ENCODE measurements around the gene SIRT3. TPM values are rescaled to one million over a fixed set of nuclear protein-coding genes. Genes with fewer than 3 reads are reported as not detected.

The SIRT3 gene
- total RNA-seq, 1 donor from 2014 or later = 22.4 TPM

DNA sequence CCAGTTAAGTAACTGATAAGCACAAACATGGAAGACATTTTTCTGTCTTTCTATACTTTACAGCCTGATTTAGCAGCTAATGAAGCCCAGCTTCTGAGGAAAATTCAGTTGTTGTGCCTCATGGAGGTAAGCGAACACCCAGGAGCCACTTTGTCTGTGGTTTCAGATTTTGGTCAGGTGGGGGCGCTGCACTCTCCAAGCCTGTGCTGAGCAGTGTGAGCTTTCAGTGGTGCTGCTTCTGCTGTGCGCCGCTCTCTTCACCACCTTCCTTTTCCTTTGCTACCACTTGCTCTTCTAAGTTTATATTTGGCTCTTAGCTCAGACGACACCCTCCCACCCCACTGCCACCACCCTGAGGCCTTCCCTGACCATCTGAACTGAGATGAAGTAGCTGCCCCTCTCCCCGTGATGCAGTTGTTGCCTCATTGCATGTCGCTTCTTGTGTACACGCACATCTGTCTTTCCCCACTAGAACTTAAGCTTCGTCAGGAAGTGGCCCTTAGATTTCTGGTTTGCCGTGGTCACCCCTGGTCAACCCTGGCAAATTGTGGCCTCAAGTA is 14.7 kb upstream of the SIRT3 start:
- H3K27ac Mint-ChIP-seq = no peak overlapping the region
- peaks cover 2% of the 10 kb centered on the region for H3K27me3 Mint-ChIP-seq (ENCODE audit: insufficient read depth, low read depth)
- H3K27me3 ChIP-seq = no peaks in the 10 kb centered on the region
- no peaks in the 10 kb centered on the region for H3K36me3 ChIP-seq
- H3K4me3 ChIP-seq = no peak overlapping the region
- no peak overlapping the region for H3K4me3 Mint-ChIP-seq
- H3K36me3 Mint-ChIP-seq = peaks cover 38% of the 10 kb centered on the region
- no peaks in the 10 kb centered on the region for H3K4me1 Mint-ChIP-seq
- H3F3A ChIP-seq (ENCODE audit: low read depth) = peaks cover 10% of the 10 kb centered on the region
- no peak overlapping the region for H3K9ac ChIP-seq
- no peak overlapping the region for H3K27ac ChIP-seq
- no peak overlapping the region for H3K4me2 ChIP-seq
- no peaks in the 10 kb centered on the region for H3K9me3 ChIP-seq (ENCODE audit: low read depth)
- no peak overlapping the region for H2AFZ ChIP-seq (replicated peaks)
- H3K4me1 ChIP-seq = no peaks in the 10 kb centered on the region
- DNase-seq (ENCODE audit: low spot score) = peak; percentile 73
- H3K79me2 ChIP-seq (ENCODE audit: low read depth) = no peaks in the 10 kb centered on the region
- H3K9me3 Mint-ChIP-seq = no peaks in the 10 kb centered on the region
- no peaks in the 10 kb centered on the region for H4K20me1 ChIP-seq (ENCODE audit: low read depth)
- TF ChIP-seq EZH2phosphoT487 (IDR thresholded peaks at IDR 0.05) = no peak
- no peak for TF ChIP-seq EZH2 (IDR thresholded peaks at IDR 0.05)
- TF ChIP-seq, protein P1, sequence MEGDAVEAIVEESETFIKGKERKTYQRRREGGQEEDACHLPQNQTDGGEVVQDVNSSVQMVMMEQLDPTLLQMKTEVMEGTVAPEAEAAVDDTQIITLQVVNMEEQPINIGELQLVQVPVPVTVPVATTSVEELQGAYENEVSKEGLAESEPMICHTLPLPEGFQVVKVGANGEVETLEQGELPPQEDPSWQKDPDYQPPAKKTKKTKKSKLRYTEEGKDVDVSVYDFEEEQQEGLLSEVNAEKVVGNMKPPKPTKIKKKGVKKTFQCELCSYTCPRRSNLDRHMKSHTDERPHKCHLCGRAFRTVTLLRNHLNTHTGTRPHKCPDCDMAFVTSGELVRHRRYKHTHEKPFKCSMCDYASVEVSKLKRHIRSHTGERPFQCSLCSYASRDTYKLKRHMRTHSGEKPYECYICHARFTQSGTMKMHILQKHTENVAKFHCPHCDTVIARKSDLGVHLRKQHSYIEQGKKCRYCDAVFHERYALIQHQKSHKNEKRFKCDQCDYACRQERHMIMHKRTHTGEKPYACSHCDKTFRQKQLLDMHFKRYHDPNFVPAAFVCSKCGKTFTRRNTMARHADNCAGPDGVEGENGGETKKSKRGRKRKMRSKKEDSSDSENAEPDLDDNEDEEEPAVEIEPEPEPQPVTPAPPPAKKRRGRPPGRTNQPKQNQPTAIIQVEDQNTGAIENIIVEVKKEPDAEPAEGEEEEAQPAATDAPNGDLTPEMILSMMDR (IDR thresholded peaks at IDR 0.05) = peak; percentile 82

DNA sequence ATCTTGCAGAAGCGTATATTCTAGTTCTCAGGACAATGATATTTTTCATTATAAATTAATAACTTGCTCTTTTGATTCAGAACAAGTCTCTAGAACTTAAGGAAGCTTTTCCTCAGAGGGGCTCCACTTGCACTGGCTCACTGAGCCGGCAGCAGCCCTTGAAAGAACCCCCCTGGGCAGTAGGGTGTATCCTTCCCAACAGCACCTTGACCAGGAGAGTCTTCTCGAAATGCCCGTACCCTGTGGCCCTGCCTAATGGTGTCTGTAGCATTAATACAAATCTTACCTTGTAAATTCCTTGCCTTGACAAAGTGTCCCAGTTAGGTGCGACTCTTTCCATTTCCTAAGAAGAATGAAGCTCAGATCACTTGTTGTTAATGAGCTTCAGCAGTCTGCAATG is 14.1 kb upstream of the SIRT3 start:
- DNase-seq (ENCODE audit: low spot score) = no peak
- Histone ChIP-seq H3K79me2 (ENCODE audit: low read depth) (no peaks in the 10 kb centered on the region), H4K20me1 (ENCODE audit: low read depth) (no peaks in the 10 kb centered on the region), H3K27me3 (no peaks in the 10 kb centered on the region), H3K4me1 (no peaks in the 10 kb centered on the region), H3K9me3 (ENCODE audit: low read depth) (no peaks in the 10 kb centered on the region), H3K4me2 (no peak overlapping the region), H2AFZ (replicated peaks) (no peak overlapping the region), H3K4me3 (no peak overlapping the region), H3F3A (ENCODE audit: low read depth) (peaks cover 10% of the 10 kb centered on the region), H3K9ac (no peak overlapping the region), H3K36me3 (no peaks in the 10 kb centered on the region), H3K27ac (no peak overlapping the region)
- Mint-ChIP-seq H3K4me3 (no peak overlapping the region), H3K27ac (no peak overlapping the region), H3K36me3 (peaks cover 38% of the 10 kb centered on the region), H3K9me3 (no peaks in the 10 kb centered on the region), H3K4me1 (no peaks in the 10 kb centered on the region), H3K27me3 (ENCODE audit: insufficient read depth, low read depth) (peaks cover 2% of the 10 kb centered on the region)
- TF ChIP-seq EZH2phosphoT487 (IDR thresholded peaks at IDR 0.05) (no peak), EZH2 (IDR thresholded peaks at IDR 0.05) (no peak)
- TF ChIP-seq, protein P1 (IDR thresholded peaks at IDR 0.05) = no peak

DNA sequence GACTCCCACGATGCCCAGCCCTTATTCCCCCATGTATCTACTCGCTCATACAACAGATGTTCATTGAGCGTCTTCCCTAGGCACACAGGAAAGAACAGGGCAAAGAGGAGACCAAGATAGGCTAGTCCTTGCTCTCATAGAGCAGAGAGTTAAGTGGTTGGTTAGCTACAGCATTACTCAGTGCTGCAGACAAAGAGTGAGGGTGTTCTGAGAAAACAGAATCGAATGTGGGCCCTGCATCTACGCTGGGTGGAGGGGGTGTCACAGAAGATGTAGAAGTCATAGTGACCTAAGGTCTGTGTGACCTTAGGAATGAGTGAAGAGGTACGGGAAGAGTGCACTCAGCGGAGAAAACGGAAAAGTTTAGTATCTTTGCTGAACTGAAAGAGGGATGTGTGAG is 12.9 kb upstream of the SIRT3 start:
- no peak for TF ChIP-seq EZH2phosphoT487 (IDR thresholded peaks at IDR 0.05)
- TF ChIP-seq, protein P1 (IDR thresholded peaks at IDR 0.05) = no peak
- TF ChIP-seq EZH2 (IDR thresholded peaks at IDR 0.05) = no peak
- H3K36me3 Mint-ChIP-seq = peaks cover 40% of the 10 kb centered on the region
- H3K4me3 ChIP-seq = no peak overlapping the region
- no peaks in the 10 kb centered on the region for H3K9me3 ChIP-seq (ENCODE audit: low read depth)
- no peaks in the 10 kb centered on the region for H3K4me1 ChIP-seq
- H3K27ac Mint-ChIP-seq = no peak overlapping the region
- DNase-seq (ENCODE audit: low spot score) = no peak
- no peak overlapping the region for H2AFZ ChIP-seq (replicated peaks)
- H3K9ac ChIP-seq = no peak overlapping the region
- H3K79me2 ChIP-seq (ENCODE audit: low read depth) = no peaks in the 10 kb centered on the region
- no peaks in the 10 kb centered on the region for H3K9me3 Mint-ChIP-seq
- no peaks in the 10 kb centered on the region for H3K36me3 ChIP-seq
- no peak overlapping the region for H3K27ac ChIP-seq
- no peaks in the 10 kb centered on the region for H4K20me1 ChIP-seq (ENCODE audit: low read depth)
- no peak overlapping the region for H3K4me2 ChIP-seq
- no peaks in the 10 kb centered on the region for H3K4me1 Mint-ChIP-seq
- H3K4me3 Mint-ChIP-seq = no peak overlapping the region
- peaks cover 2% of the 10 kb centered on the region for H3K27me3 Mint-ChIP-seq (ENCODE audit: insufficient read depth, low read depth)
- peaks cover 10% of the 10 kb centered on the region for H3F3A ChIP-seq (ENCODE audit: low read depth)
- no peaks in the 10 kb centered on the region for H3K27me3 ChIP-seq

All from neural progenitor cell (in vitro differentiated cells).